Activated naive CD4-positive, alpha-beta T cell treated with anti-CD3 and anti-CD28 coated beads for 36 hours (primary cell): ENCODE results near the gene MIPEP. TPM values are rescaled to one million over a fixed set of nuclear protein-coding genes. Genes with fewer than 3 reads are reported as not detected.

Experiments
- CTCF ChIA-PET: fragments of 350-600 bp; sonication (Branson Sonifier 250); formaldehyde crosslinking; loops from one replicate; lab custom pipeline; 2021; ENCODE audit warnings: antibody characterized with exemption; lab: Charles Lee
- DNase-seq: peaks from one replicate; pipeline ENCODE4 v3.0.0-alpha.2; 2020
- H3K27ac Mint-ChIP-seq: one replicate; pipeline ENCODE4 v1.8.0; 2021; ENCODE audit warnings: mild to moderate bottlenecking, mixed read lengths
- H3K27me3 Mint-ChIP-seq: one replicate; pipeline ENCODE4 v1.8.0; 2021; ENCODE audit warnings: low read depth, mixed read lengths
- H3K36me3 Mint-ChIP-seq: one replicate; pipeline ENCODE4 v1.8.0; 2021; ENCODE audit warnings: low read depth, mixed read lengths
- H3K4me1 Mint-ChIP-seq: one replicate; pipeline ENCODE4 v1.8.0; 2021; ENCODE audit warnings: low read depth, mixed read lengths
- H3K4me3 Mint-ChIP-seq: one replicate; pipeline ENCODE4 v1.8.0; 2021; ENCODE audit warnings: mild to moderate bottlenecking, moderate library complexity, mixed read lengths
- H3K9me3 Mint-ChIP-seq: one replicate; pipeline ENCODE4 v1.8.0; 2021; ENCODE audit warnings: mixed read lengths
- intact Hi-C: fragments of 100-400 bp; cut with micrococcal nuclease; formaldehyde crosslinking; loops from one replicate; pipeline ENCODE4 v1.15.1; 2023
- total RNA-seq, 2 experiments: library from RNA; stranded (reverse); gene quantifications; one replicate each; pipeline ENCODE4 v1.2.3, GENCODE V29; 2021

MIPEP gene
- total RNA-seq, 2 experiments from 2014 or later = 15.4 to 17.0 TPM

DNA sequence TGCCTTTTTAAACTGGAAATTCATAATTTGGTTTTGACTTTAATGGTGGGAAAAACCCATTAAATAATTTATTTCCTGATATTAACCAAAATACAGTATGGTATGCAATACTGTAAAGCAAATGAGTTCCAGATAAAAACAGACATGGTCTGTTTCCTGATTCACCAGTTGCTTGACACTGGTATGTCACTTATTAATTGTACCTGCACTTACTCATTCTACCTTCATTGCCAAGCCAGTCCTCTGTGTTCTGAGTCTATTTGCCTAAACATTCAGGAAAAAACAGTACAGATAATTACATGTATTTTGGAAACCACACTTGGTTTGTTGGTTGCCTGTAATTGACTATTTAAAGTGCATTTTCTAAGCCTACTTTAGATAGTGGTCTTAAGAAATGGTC lies 159.7 kb downstream of the MIPEP start:
- no peaks in the 10 kb centered on the region for H3K4me1 Mint-ChIP-seq
- CTCF ChIA-PET = no interaction called here
- no peak for DNase-seq
- H3K4me3 Mint-ChIP-seq = no peak overlapping the region
- H3K27me3 Mint-ChIP-seq = no peaks in the 10 kb centered on the region
- H3K36me3 Mint-ChIP-seq = peaks cover 11% of the 10 kb centered on the region
- no peaks in the 10 kb centered on the region for H3K9me3 Mint-ChIP-seq
- intact Hi-C loops = no loop called here
- H3K27ac Mint-ChIP-seq = no peak overlapping the region

DNA sequence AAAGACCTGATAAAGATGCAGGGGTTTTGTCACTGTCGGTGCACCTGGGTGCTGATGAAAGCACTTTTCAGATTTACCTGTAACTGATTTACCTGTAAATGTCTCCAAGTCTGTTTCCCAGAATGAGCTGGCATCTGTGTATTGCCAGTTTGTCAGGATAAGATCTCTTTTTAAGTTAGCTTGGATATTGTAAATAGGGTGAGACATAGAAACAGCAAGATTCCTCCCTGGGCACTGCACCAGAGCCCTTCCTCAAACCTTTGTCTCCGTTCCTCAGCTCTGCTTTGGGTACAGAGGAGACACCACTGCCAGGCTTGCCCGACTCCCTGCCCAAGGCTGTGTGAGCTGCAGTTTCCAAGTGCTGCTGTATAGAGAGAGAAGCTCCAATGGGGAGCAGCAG lies 160.4 kb downstream of the MIPEP start:
- intact Hi-C loops = no loop called here
- no peak overlapping the region for H3K4me3 Mint-ChIP-seq
- H3K27ac Mint-ChIP-seq = no peak overlapping the region
- H3K27me3 Mint-ChIP-seq = no peaks in the 10 kb centered on the region
- peaks cover 11% of the 10 kb centered on the region for H3K36me3 Mint-ChIP-seq
- no peaks in the 10 kb centered on the region for H3K9me3 Mint-ChIP-seq
- no peaks in the 10 kb centered on the region for H3K4me1 Mint-ChIP-seq
- no peak for DNase-seq
- CTCF ChIA-PET = no interaction called here

GRCh38 chr13:23725922-23726321 lies 163.3 kb downstream of the MIPEP start:
- CTCF ChIA-PET = interaction anchor here (1.1 kb wide), 1 partner anchor 15 kb away, joined by 4 read pairs; no protein-coding TSS in a partner anchor
- H3K36me3 Mint-ChIP-seq = peaks cover 8% of the 10 kb centered on the region
- no peak for DNase-seq
- no peaks in the 10 kb centered on the region for H3K9me3 Mint-ChIP-seq
- no peak overlapping the region for H3K27ac Mint-ChIP-seq
- intact Hi-C loops = no loop called here
- no peak overlapping the region for H3K4me3 Mint-ChIP-seq
- no peaks in the 10 kb centered on the region for H3K27me3 Mint-ChIP-seq
- H3K4me1 Mint-ChIP-seq = no peaks in the 10 kb centered on the region

DNA sequence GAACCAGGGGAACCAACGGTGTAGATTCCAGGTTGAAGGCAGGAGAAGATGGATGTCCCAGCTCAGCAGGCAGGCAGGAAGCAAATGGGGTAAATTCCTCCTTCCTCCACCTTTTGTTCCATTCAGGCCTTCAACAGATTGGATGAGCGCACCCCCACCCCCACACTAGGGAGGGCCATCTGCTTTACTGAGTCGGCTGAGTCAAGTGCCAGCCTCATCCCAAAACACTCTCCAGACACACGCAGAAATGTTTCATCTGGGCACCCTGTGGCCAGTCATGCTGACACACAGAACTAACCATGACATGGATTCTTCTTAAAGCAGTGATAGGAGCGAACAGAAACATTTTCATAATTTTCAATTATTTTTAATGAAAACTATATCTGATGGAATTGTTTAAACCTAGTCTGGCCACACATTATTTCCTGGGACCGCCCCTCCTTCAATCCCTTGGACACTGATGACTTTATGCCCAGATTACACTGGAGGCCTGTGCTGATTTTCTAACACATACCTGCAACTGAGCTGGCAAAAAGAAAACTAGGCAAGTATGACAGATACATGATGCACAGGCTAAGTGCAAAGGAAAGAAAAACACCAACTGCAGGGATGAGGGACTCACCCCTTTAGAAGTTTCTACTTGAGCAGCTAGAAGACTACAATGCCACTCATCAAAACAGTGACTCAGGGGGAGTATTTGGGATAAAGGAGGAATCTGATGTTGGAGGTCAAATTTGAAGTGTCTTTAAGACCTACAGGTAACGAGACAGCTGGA lies 164.8 kb downstream of the MIPEP start:
- intact Hi-C loops = no loop called here
- peaks cover 1% of the 10 kb centered on the region for H3K4me1 Mint-ChIP-seq
- CTCF ChIA-PET = no interaction called here
- no peaks in the 10 kb centered on the region for H3K27me3 Mint-ChIP-seq
- no peak for DNase-seq
- no peaks in the 10 kb centered on the region for H3K9me3 Mint-ChIP-seq
- no peak overlapping the region for H3K27ac Mint-ChIP-seq
- no peak overlapping the region for H3K4me3 Mint-ChIP-seq
- H3K36me3 Mint-ChIP-seq = peaks cover 8% of the 10 kb centered on the region

DNA sequence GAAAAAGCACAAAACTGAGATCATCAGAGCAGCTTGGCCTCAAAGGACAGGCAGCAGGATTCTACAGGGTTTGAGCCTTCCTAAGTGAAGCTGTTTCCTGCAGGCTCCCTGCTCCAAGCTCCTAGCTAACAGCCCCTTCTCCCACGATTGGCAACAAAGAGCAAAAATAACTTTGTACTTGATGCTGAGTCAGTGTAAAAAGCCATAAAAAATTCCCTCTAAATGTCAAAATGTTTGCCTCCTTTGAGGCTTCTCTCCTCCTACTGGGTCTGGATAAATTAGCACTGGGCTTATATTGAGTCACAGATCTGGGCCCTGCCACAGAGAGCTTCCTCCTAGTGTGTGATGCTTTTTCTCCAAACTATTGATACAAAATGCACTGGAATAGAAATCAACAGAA lies 165.7 kb downstream of the MIPEP start:
- intact Hi-C loops = no loop called here
- no peak overlapping the region for H3K4me3 Mint-ChIP-seq
- H3K4me1 Mint-ChIP-seq = peaks cover 10% of the 10 kb centered on the region
- no peaks in the 10 kb centered on the region for H3K36me3 Mint-ChIP-seq
- H3K27ac Mint-ChIP-seq = no peak overlapping the region
- no peak for DNase-seq
- H3K27me3 Mint-ChIP-seq = no peaks in the 10 kb centered on the region
- no peaks in the 10 kb centered on the region for H3K9me3 Mint-ChIP-seq
- CTCF ChIA-PET = no interaction called here

DNA sequence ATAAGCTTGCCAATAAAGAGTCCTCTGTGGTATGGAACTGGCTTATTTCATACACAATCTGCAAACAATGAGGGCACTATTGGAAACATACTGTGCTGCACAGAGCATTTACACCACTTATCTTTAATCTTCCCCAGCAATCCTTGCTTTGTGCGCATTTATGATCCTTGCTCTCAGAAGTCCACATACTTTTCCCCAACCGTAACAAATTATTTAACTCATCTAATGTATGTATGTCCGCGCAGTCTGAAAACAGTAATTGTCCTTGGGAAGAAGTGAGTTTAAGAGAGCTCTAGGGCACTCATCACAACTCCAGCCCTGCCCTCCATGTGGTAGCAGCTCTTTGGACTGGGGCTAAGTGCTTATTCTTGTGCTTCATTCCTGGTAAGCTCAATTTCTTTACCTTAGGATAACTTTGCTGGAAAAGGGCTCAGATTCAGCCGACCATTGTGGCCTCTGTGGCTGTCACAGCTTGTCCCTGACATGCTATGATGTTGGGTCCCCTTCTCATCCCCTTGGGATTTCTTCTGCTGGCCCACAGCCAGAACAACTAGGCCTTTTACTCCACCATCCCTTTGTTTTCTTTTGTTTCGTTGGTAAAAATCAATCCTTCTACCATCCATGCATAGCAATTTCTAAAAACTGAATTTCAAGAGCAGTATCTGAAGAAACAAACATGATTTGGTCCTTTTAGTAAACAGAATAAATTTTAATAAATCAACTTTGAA lies 166.3 kb downstream of the MIPEP start:
- no peak overlapping the region for H3K4me3 Mint-ChIP-seq

GRCh38 chr13:23718996-23719395 lies 170.2 kb downstream of the MIPEP start:
- CTCF ChIA-PET = interaction anchor here (1.0 to 1.1 kb wide), 2 partner anchors 22 to 52 kb away, joined by 3 read pairs; no protein-coding TSS in a partner anchor
- Mint-ChIP-seq H3K27me3 (no peaks in the 10 kb centered on the region), H3K4me3 (no peak overlapping the region), H3K4me1 (peaks cover 17% of the 10 kb centered on the region), H3K27ac (no peak overlapping the region), H3K36me3 (no peaks in the 10 kb centered on the region), H3K9me3 (no peaks in the 10 kb centered on the region)
- DNase-seq = no peak
- intact Hi-C loops = no loop called here

More for the DNA sequence above, 166.3 kb downstream of the MIPEP start:
- no peak for DNase-seq
- Mint-ChIP-seq H3K27me3 (no peaks in the 10 kb centered on the region), H3K4me1 (peaks cover 13% of the 10 kb centered on the region), H3K27ac (no peak overlapping the region), H3K36me3 (no peaks in the 10 kb centered on the region), H3K9me3 (no peaks in the 10 kb centered on the region)
- intact Hi-C loops = no loop called here
- CTCF ChIA-PET = no interaction called here

- CTCF ChIA-PET = no interaction called here
- DNase-seq = no peak
- H3K27me3 Mint-ChIP-seq = no peaks in the 10 kb centered on the region
- intact Hi-C loops = no loop called here
- peaks cover 17% of the 10 kb centered on the region for H3K4me1 Mint-ChIP-seq
- H3K36me3 Mint-ChIP-seq = no peaks in the 10 kb centered on the region
- peaks cover 4% of the 10 kb centered on the region for H3K9me3 Mint-ChIP-seq
- no peak overlapping the region for H3K4me3 Mint-ChIP-seq
- H3K27ac Mint-ChIP-seq = no peak overlapping the region
Observed at GRCh38 chr13:23716401-23716800, 172.8 kb downstream of the MIPEP start.

- CTCF ChIA-PET = no interaction called here
- Mint-ChIP-seq H3K36me3 (no peaks in the 10 kb centered on the region), H3K9me3 (peaks cover 4% of the 10 kb centered on the region), H3K4me3 (no peak overlapping the region), H3K27me3 (no peaks in the 10 kb centered on the region), H3K27ac (no peak overlapping the region), H3K4me1 (peaks cover 17% of the 10 kb centered on the region)
- DNase-seq = peak; percentile 16
- intact Hi-C loops = loop anchor here (1.0 kb wide), 1 partner anchor 156 kb away; no protein-coding TSS in a partner anchor
Observed at GRCh38 chr13:23715762-23716235, 173.4 kb downstream of the MIPEP start.

DNA sequence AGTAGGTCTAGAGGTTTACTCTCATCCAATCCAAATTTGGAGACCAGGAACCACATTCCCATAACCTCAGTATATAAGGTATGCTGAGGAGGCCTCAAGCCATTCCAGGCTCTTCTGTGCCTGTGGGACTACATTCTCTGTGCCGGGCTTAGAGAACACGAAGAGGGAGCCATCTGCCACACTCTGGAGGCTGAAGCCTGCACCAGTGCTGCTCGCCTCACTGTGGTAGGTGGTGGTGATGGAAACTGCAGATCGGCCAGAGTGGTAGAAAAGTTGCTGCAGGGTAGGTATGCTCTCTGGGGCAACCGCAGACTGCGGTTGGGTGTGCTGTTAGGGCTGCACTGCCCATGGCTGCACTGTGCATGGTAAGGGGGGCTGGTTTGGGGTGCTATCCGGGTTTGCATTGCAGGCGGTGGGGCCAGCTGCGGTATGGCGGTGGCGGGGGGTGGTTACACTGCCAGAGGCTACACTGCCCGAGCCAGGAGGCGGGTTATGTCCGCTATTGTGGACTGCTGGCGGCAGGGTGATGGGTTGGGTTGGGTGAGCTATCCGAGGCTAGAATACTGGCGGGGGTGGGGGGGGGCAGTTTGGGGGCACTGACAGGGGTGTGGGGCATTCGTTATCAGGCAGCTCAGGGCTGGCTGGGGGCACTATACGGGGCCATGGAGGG lies 174.0 kb downstream of the MIPEP start:
- H3K27ac Mint-ChIP-seq = no peak overlapping the region
- H3K4me1 Mint-ChIP-seq = peaks cover 17% of the 10 kb centered on the region
- peaks cover 4% of the 10 kb centered on the region for H3K9me3 Mint-ChIP-seq
- intact Hi-C loops = loop anchor here (1.0 kb wide), 1 partner anchor 156 kb away; no protein-coding TSS in a partner anchor
- CTCF ChIA-PET = no interaction called here
- DNase-seq = no peak
- H3K4me3 Mint-ChIP-seq = no peak overlapping the region
- no peaks in the 10 kb centered on the region for H3K36me3 Mint-ChIP-seq
- H3K27me3 Mint-ChIP-seq = no peaks in the 10 kb centered on the region

DNA sequence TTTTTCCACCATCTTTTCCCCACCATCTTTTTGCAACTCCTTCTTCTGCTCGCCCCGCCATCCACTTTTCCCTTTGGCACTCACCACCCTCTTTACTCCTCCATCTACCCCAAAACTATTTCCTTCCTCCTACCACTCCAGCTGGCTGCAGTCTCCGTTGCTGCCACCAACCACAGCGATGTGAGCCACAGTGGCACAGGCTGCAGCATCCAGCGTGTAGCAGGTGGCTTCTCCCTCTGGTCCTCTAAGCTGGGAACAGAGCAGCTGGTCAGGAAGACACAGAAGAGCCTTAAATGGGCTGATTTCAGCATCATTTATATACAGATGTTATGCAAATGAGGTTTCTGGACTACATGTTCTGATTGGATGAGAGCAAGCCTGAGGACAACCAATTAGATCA lies 174.5 kb downstream of the MIPEP start:
- H3K9me3 Mint-ChIP-seq = peaks cover 4% of the 10 kb centered on the region
- H3K27me3 Mint-ChIP-seq = no peaks in the 10 kb centered on the region
- no peak for DNase-seq
- intact Hi-C loops = loop anchor here (1.0 kb wide), 1 partner anchor 157 kb away; no protein-coding TSS in a partner anchor
- no peaks in the 10 kb centered on the region for H3K36me3 Mint-ChIP-seq
- CTCF ChIA-PET = no interaction called here
- no peak overlapping the region for H3K4me3 Mint-ChIP-seq
- peaks cover 17% of the 10 kb centered on the region for H3K4me1 Mint-ChIP-seq
- H3K27ac Mint-ChIP-seq = no peak overlapping the region

DNA sequence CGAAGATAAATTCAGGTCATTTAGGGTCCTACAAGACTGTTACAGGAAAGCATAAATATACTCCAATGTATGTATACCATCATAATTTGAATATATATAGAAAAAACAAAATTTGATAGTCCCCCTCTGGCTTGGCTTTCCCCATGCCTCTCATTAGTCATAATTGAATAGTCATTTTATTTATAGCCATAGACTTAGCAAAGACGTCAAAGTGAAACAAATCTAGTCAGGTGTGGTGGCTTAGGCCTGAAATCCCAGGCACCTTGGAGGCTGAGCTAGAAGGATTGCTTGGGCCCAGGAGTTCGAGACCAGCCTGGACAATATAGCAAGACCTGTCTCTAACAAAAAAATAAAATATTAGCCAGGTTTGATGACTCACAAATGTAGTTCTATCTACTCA lies 177.8 kb downstream of the MIPEP start:
- no peaks in the 10 kb centered on the region for H3K4me1 Mint-ChIP-seq
- intact Hi-C loops = no loop called here

More for the DNA sequence above, 177.8 kb downstream of the MIPEP start:
- no peaks in the 10 kb centered on the region for H3K36me3 Mint-ChIP-seq
- no peak for DNase-seq
- H3K27me3 Mint-ChIP-seq = no peaks in the 10 kb centered on the region
- H3K27ac Mint-ChIP-seq = no peak overlapping the region
- H3K4me3 Mint-ChIP-seq = no peak overlapping the region
- CTCF ChIA-PET = no interaction called here
- H3K9me3 Mint-ChIP-seq = peaks cover 4% of the 10 kb centered on the region
